GM12878 (cell line): ENCODE data around the gene DIRAS1. TPM values are rescaled to one million over a fixed set of nuclear protein-coding genes. Genes with fewer than 3 reads are reported as not detected.
A peak's percentile ranks its signal among the peaks of the same experiment; 100 is the strongest.

ENCODE experiments used
- ASH2L ChIP-seq: fragments of 300-600, 200-600 bp; sonication (generic); IDR thresholded peaks from 2 replicates; pipeline ENCODE4 v1.6.1; 2017; ENCODE audit warnings: low read depth, mild to moderate bottlenecking, borderline replicate concordance
- ATF2 ChIP-seq: IDR thresholded peaks from 2 replicates; pipeline ENCODE4 v1.6.1; 2012; ENCODE audit warnings: low read length, inconsistent platforms
- CBFB ChIP-seq: IDR thresholded peaks from 2 replicates; pipeline ENCODE4 v1.6.1; 2016; ENCODE audit warnings: antibody characterized with exemption, low read depth
- CREB1 ChIP-seq: IDR thresholded peaks from 2 replicates; pipeline ENCODE4 v1.6.1; 2012; ENCODE audit warnings: low read depth, mild to moderate bottlenecking, inconsistent platforms
- CTCF ChIP-seq, 3 experiments: IDR thresholded peaks in 2 of 3; conservative IDR thresholded peaks in 1 of 3; 2 replicates each; pipeline ENCODE4 v1.5.1; 2011; ENCODE audit warnings: low read depth in 3 of 3, low read length in 3 of 3, mild to moderate bottlenecking in 3 of 3, control low read depth in 2 of 3, moderate library complexity in 2 of 3, inconsistent platforms in 1 of 3, mixed read lengths in 1 of 3; ENCODE audit not compliant: control insufficient read depth in 2 of 3, insufficient read depth in 1 of 3; ENCODE audit errors: extremely low read depth in 1 of 3
- ELK1 ChIP-seq: IDR thresholded peaks from 2 replicates; pipeline ENCODE4 v1.6.1; 2012; ENCODE audit warnings: low read depth, low read length, improper control_type of control experiment
- EZH2 ChIP-seq: IDR thresholded peaks from 2 replicates; pipeline ENCODE4 v1.6.1; 2012; ENCODE audit warnings: low read depth, mild to moderate bottlenecking, control low read depth, inconsistent platforms, low read length, borderline replicate concordance; ENCODE audit not compliant: control insufficient read depth
- JUNB ChIP-seq: IDR thresholded peaks from 2 replicates; pipeline ENCODE4 v1.6.1; 2016; ENCODE audit warnings: antibody characterized with exemption, mild to moderate bottlenecking
- KAT2A ChIP-seq: conservative IDR thresholded peaks from 2 replicates; pipeline ENCODE4 v1.6.1; 2011; ENCODE audit warnings: low read depth, low read length; ENCODE audit not compliant: control insufficient read depth
- MYC ChIP-seq: IDR thresholded peaks from 2 replicates; pipeline ENCODE4 v1.6.1; 2011; ENCODE audit warnings: mild to moderate bottlenecking, low read length, moderate library complexity, inconsistent platforms; ENCODE audit not compliant: insufficient read depth, insufficient replicate concordance, insufficient read length, severe bottlenecking
- NFIC ChIP-seq: IDR thresholded peaks from 2 replicates; pipeline ENCODE4 v1.6.1; 2012; ENCODE audit warnings: low read depth, mild to moderate bottlenecking, inconsistent platforms, low read length, moderate library complexity
- PKNOX1 ChIP-seq: fragments of 450-650 bp; IDR thresholded peaks from 2 replicates; pipeline ENCODE4 v1.6.1; 2016; ENCODE audit warnings: mild to moderate bottlenecking
- POLR2AphosphoS5 ChIP-seq: IDR thresholded peaks from 2 replicates; pipeline ENCODE4 v1.6.1; 2011; ENCODE audit warnings: mild to moderate bottlenecking, low read length, inconsistent platforms
- RAD51 ChIP-seq: fragments of 450-650 bp; IDR thresholded peaks from 2 replicates; pipeline ENCODE4 v1.6.1; 2016; ENCODE audit warnings: moderate library complexity, mild to moderate bottlenecking, inconsistent platforms
- RFX5 ChIP-seq: IDR thresholded peaks from 2 replicates; pipeline ENCODE4 v1.6.1; 2011; ENCODE audit warnings: low read depth, low read length, improper control_type of control experiment
- SMAD5 ChIP-seq: IDR thresholded peaks from 2 replicates; pipeline ENCODE4 v1.6.1; 2016; ENCODE audit warnings: antibody characterized with exemption, low read depth
- SMC3 ChIP-seq: IDR thresholded peaks from 2 replicates; pipeline ENCODE4 v1.6.1; 2011; ENCODE audit warnings: low read length, improper control_type of control experiment, borderline replicate concordance
- SREBF1 ChIP-seq: IDR thresholded peaks from 2 replicates; pipeline ENCODE4 v1.6.1; 2012; ENCODE audit warnings: mild to moderate bottlenecking, low read length
- SUZ12 ChIP-seq: fragments of 200-600 bp; sonication (generic); IDR thresholded peaks from one replicate; pipeline ENCODE4 v1.6.1; 2018; ENCODE audit warnings: antibody characterized with exemption, mild to moderate bottlenecking; ENCODE audit not compliant: unreplicated experiment
- TARDBP ChIP-seq: IDR thresholded peaks from 2 replicates; pipeline ENCODE4 v1.6.1; 2016; ENCODE audit warnings: borderline replicate concordance
- TCF3 ChIP-seq: IDR thresholded peaks from 2 replicates; pipeline ENCODE4 v1.6.1; 2012; ENCODE audit warnings: low read depth, mild to moderate bottlenecking, low read length, borderline replicate concordance; ENCODE audit not compliant: insufficient read depth
- USF2 ChIP-seq: IDR thresholded peaks from 2 replicates; pipeline ENCODE4 v1.6.1; 2011; ENCODE audit warnings: low read depth, low read length, improper control_type of control experiment, borderline replicate concordance
- YY1 ChIP-seq: IDR thresholded peaks from 2 replicates; pipeline ENCODE4 v1.6.1; 2011; ENCODE audit warnings: low read depth, mild to moderate bottlenecking, low read length
- ZZZ3 ChIP-seq: IDR thresholded peaks from 2 replicates; pipeline ENCODE4 v1.6.1; 2011; ENCODE audit warnings: low read depth; ENCODE audit not compliant: control insufficient read depth, insufficient read length
- polyA plus RNA-seq, 11 experiments: library from polyadenylated mRNA; depleted of rRNA in 4 of 11; unstranded in 6 of 11; stranded (reverse) in 5 of 11; fragments of >200 nt; fragmentation: Nextera tagmentation in 4 of 11; fragmentation: Illumina TruSeq in 1 of 11; extraction: Ambion mirVana in 4 of 11; extraction: Trizol in 1 of 11; gene quantifications; 1 replicate in 1 of 11; 2 replicates in 10 of 11; pipeline versions ENCODE4 v1.2.1 to v1.2.3, GENCODE V29; 2011 to 2016; ENCODE audit warnings: inconsistent platforms in 2 of 11, missing spikeins in 2 of 11, low read depth in 1 of 11
- total RNA-seq, 4 experiments: library from RNA; depleted of rRNA in 3 of 4; stranded (reverse); fragments of >200 nt in 3 of 4; fragmentation: Illumina TruSeq in 1 of 4; extraction: Trizol in 1 of 4; gene quantifications; 2 replicates each; pipeline versions ENCODE4 v1.2.1 to v1.2.3, GENCODE V29; 2013 to 2021

DIRAS1 gene
- total and polyA plus RNA-seq, 10 of the 15 experiments (the other 5 are each of a cell fraction or from before 2014, with no cell fraction given), result 0.04 to 0.18 (median 0.08) TPM; not detected in 3

- TF ChIP-seq TCF3 (0 out of 2 replicates have a peak, but pooled peaks have one; percentile 60), EZH2 (no peak), JUNB (no peak), CREB1 (peak; percentile 79), RAD51 (no peak), TARDBP (peak; percentile 66; the same call in 1 of the 2 replicates), ELK1 (peak; percentile 35), NFIC (no peak), SREBF1 (peak; percentile 43; the same call in 1 of the 2 replicates), MYC (no peak), YY1 (peak; percentile 88), RFX5 (no peak; the same call in 1 of the 2 replicates), SUZ12 (no peak), USF2 (no peak), SMC3 (no peak), PKNOX1 (peak; percentile 99), ZZZ3 (no peak), CBFB (0 out of 2 replicates have a peak, but pooled peaks have one; percentile 22), SMAD5 (no peak), POLR2AphosphoS5 (peak; percentile 41; the same call in 1 of the 2 replicates), ATF2 (no peak), CTCF (IDR thresholded peaks at IDR 0.05 in 2 of 3, conservative IDR thresholded peaks at IDR 0.05 in 1 of 3; ENCODE audit: control insufficient read depth in 2 of 3, extremely low read depth in 1 of 3, insufficient read depth in 1 of 3, low read depth in 3 of 3, low read length in 3 of 3) (no peak), ASH2L (no peak), KAT2A (no peak)
These were observed 18.6 kb upstream of the DIRAS1 start, which contains the start of gene SLC39A3 (continued) for GRCh38 chr19:2739602-2740313.
